Activated naive CD8-positive, alpha-beta T cell treated with anti-CD3 and anti-CD28 coated beads, Interleukin-2, amount 50 U/mL, for 24 hours (primary cell): ENCODE results near the gene CRB2.

Experiments
- ATAC-seq: fragments of 150-1000 bp; cut with Tn5 transposase; one replicate; pipeline ENCODE4 v1.10.0; 2021
- DNase-seq: peaks from one replicate; pipeline ENCODE4 v3.0.0; 2021
- H3K27ac Mint-ChIP-seq: one replicate; pipeline ENCODE4 v1.8.0; 2021; ENCODE audit warnings: mild to moderate bottlenecking, mixed read lengths
- H3K27me3 Mint-ChIP-seq: one replicate; pipeline ENCODE4 v1.8.0; 2021; ENCODE audit warnings: mixed read lengths
- H3K36me3 Mint-ChIP-seq: one replicate; pipeline ENCODE4 v1.8.0; 2021; ENCODE audit warnings: low read depth, mixed read lengths
- H3K4me1 Mint-ChIP-seq: one replicate; pipeline ENCODE4 v1.8.0; 2021; ENCODE audit warnings: mixed read lengths
- H3K4me3 Mint-ChIP-seq: one replicate; pipeline ENCODE4 v1.8.0; 2021; ENCODE audit warnings: mild to moderate bottlenecking, moderate library complexity, mixed read lengths
- H3K9me3 Mint-ChIP-seq: one replicate; pipeline ENCODE4 v1.8.0; 2021; ENCODE audit warnings: mixed read lengths

Gene CRB2

DNA sequence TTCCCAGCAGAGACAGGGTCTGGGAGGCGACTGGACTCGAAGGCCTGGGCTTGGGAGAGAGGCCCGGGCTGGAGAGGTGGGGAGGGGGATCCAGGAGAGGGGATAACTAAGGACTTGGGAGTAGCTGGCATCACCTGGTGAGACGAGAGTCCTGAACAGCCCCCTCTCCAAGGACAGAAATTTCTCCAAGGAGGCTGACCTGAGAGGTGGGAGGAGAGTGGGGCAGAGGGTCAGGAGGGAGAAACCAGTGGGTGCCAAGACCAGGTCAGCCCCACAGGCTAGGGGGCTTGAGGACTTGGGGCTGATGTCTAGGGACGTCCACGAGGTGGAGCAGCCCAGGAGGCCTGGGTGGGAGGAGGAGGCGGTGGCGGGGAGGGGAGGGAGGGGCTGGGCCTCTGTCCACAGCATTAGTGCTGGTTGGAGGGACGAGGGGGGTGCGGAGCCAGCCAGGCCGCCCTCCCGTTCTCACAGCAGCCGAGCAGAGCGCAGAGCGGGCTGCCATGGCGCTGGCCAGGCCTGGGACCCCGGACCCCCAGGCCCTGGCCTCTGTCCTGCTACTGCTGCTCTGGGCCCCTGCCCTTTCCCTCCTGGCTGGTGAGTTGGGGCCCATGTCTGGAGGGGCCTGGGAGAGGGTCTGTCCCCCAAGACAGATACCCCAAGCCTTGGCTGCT, at the start of gene CRB2:
Gene CRB2 (plus strand): TSS at position 437 of the 671 bp plus-strand sequence. CDS start 64 bp downstream, at position 501.
- H3K4me3 Mint-ChIP-seq, result no peak within 1 kb of the TSS
- H3K4me1 Mint-ChIP-seq, result peaks cover 28% of the 10 kb centered on the region
- peaks cover 5% of the 10 kb centered on the region for H3K27me3 Mint-ChIP-seq
- DNase-seq, result no peak
- H3K9me3 Mint-ChIP-seq, result no peaks in the 10 kb centered on the region
- no peak within 1 kb of the TSS for H3K27ac Mint-ChIP-seq
- no peak for ATAC-seq
- no peaks in the 10 kb centered on the region for H3K36me3 Mint-ChIP-seq

GRCh38 chr9:123309611-123310010, 46.4 kb upstream of the CRB2 start:
- no peak for ATAC-seq
- DNase-seq, result no peak
- no peaks in the 10 kb centered on the region for H3K9me3 Mint-ChIP-seq
- H3K27ac Mint-ChIP-seq, result no peak overlapping the region
- H3K36me3 Mint-ChIP-seq, result no peaks in the 10 kb centered on the region
- H3K4me1 Mint-ChIP-seq, result peaks cover 14% of the 10 kb centered on the region
- H3K4me3 Mint-ChIP-seq, result no peak overlapping the region
- H3K27me3 Mint-ChIP-seq, result no peaks in the 10 kb centered on the region

GRCh38 chr9:123310551-123311249, 45.3 kb upstream of the CRB2 start:
- H3K9me3 Mint-ChIP-seq, result no peaks in the 10 kb centered on the region
- H3K27me3 Mint-ChIP-seq, result no peaks in the 10 kb centered on the region
- no peak overlapping the region for H3K27ac Mint-ChIP-seq
- no peak for ATAC-seq
- no peak overlapping the region for H3K4me3 Mint-ChIP-seq
- peaks cover 7% of the 10 kb centered on the region for H3K4me1 Mint-ChIP-seq
- no peak for DNase-seq
- H3K36me3 Mint-ChIP-seq, result no peaks in the 10 kb centered on the region

GRCh38 chr9:123311250-123311752, 44.7 kb upstream of the CRB2 start:
- H3K4me3 Mint-ChIP-seq, result no peak overlapping the region
- no peak overlapping the region for H3K27ac Mint-ChIP-seq
- no peaks in the 10 kb centered on the region for H3K27me3 Mint-ChIP-seq
- DNase-seq (no peak), ATAC-seq (no peak)
- no peaks in the 10 kb centered on the region for H3K36me3 Mint-ChIP-seq
- peaks cover 4% of the 10 kb centered on the region for H3K4me1 Mint-ChIP-seq
- no peaks in the 10 kb centered on the region for H3K9me3 Mint-ChIP-seq

- no peak for ATAC-seq
Measured at GRCh38 chr9:123312306-123312877, 43.6 kb upstream of the CRB2 start.

GRCh38 chr9:123314617-123315016, 41.4 kb upstream of the CRB2 start:
- ATAC-seq (no peak), DNase-seq (no peak)
- H3K36me3 Mint-ChIP-seq, result no peaks in the 10 kb centered on the region
- H3K27me3 Mint-ChIP-seq, result no peaks in the 10 kb centered on the region
- H3K4me3 Mint-ChIP-seq, result no peak overlapping the region
- peaks cover 12% of the 10 kb centered on the region for H3K4me1 Mint-ChIP-seq
- H3K27ac Mint-ChIP-seq, result no peak overlapping the region
- H3K9me3 Mint-ChIP-seq, result no peaks in the 10 kb centered on the region

More at GRCh38 chr9:123312306-123312877, 43.6 kb upstream of the CRB2 start:
- H3K36me3 Mint-ChIP-seq, result no peaks in the 10 kb centered on the region
- DNase-seq, result no peak
- H3K4me3 Mint-ChIP-seq, result no peak overlapping the region
- H3K9me3 Mint-ChIP-seq, result no peaks in the 10 kb centered on the region
- H3K27ac Mint-ChIP-seq, result no peak overlapping the region
- peaks cover 4% of the 10 kb centered on the region for H3K4me1 Mint-ChIP-seq
- H3K27me3 Mint-ChIP-seq, result no peaks in the 10 kb centered on the region

DNA sequence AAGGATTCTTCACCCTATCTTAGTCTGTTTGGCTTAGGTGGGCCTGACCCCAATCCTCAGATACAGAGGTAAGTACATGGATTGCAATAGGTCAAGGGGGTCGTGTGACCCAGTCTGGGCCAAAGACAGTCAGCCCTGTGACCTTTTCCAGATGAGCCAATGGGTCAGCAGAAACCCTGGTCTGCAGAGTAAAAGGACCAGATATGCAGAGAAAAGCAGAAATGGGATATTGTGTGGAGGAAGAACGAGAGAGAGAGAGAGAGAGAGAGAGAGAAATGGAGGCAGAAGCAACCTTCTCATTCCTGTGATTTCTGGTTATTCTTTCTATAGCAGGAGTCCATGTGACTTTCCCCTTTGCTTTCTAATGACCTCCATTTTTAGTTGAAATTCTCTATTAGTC, 40.4 kb upstream of the CRB2 start:
- Mint-ChIP-seq H3K27ac (no peak overlapping the region), H3K36me3 (no peaks in the 10 kb centered on the region), H3K9me3 (no peaks in the 10 kb centered on the region), H3K4me3 (no peak overlapping the region), H3K27me3 (no peaks in the 10 kb centered on the region), H3K4me1 (peaks cover 12% of the 10 kb centered on the region)
- ATAC-seq, result no peak
- DNase-seq, result no peak

- ATAC-seq, result no peak
- Mint-ChIP-seq H3K36me3 (no peaks in the 10 kb centered on the region), H3K27ac (no peak overlapping the region), H3K4me1 (peaks cover 12% of the 10 kb centered on the region), H3K4me3 (no peak overlapping the region), H3K27me3 (no peaks in the 10 kb centered on the region), H3K9me3 (no peaks in the 10 kb centered on the region)
- DNase-seq, result no peak
Measured at GRCh38 chr9:123316053-123316718, 39.8 kb upstream of the CRB2 start.

- no peak for DNase-seq
- Mint-ChIP-seq H3K27ac (peak overlapping the region; percentile 39), H3K36me3 (no peaks in the 10 kb centered on the region), H3K9me3 (no peaks in the 10 kb centered on the region), H3K4me1 (peaks cover 29% of the 10 kb centered on the region), H3K4me3 (no peak overlapping the region), H3K27me3 (no peaks in the 10 kb centered on the region)
- ATAC-seq, result no peak
Measured at GRCh38 chr9:123318202-123318601, 37.8 kb upstream of the CRB2 start.

GRCh38 chr9:123318961-123319421, 37.0 kb upstream of the CRB2 start:
- Mint-ChIP-seq H3K4me3 (no peak overlapping the region), H3K4me1 (peaks cover 35% of the 10 kb centered on the region), H3K27ac (no peak overlapping the region), H3K27me3 (no peaks in the 10 kb centered on the region), H3K36me3 (no peaks in the 10 kb centered on the region), H3K9me3 (no peaks in the 10 kb centered on the region)
- ATAC-seq, result no peak
- DNase-seq, result no peak

- no peaks in the 10 kb centered on the region for H3K36me3 Mint-ChIP-seq
- no peak overlapping the region for H3K4me3 Mint-ChIP-seq
- no peaks in the 10 kb centered on the region for H3K27me3 Mint-ChIP-seq
- peaks cover 38% of the 10 kb centered on the region for H3K4me1 Mint-ChIP-seq
- H3K27ac Mint-ChIP-seq, result no peak overlapping the region
- H3K9me3 Mint-ChIP-seq, result no peaks in the 10 kb centered on the region
- DNase-seq, result no peak
- no peak for ATAC-seq
Measured at GRCh38 chr9:123319541-123320339, 36.3 kb upstream of the CRB2 start.

- Mint-ChIP-seq H3K4me3 (no peak overlapping the region), H3K4me1 (peaks cover 46% of the 10 kb centered on the region), H3K27me3 (no peaks in the 10 kb centered on the region), H3K9me3 (no peaks in the 10 kb centered on the region), H3K27ac (peak overlapping the region; percentile 91), H3K36me3 (no peaks in the 10 kb centered on the region)
- DNase-seq, result no peak
- no peak for ATAC-seq
Measured at GRCh38 chr9:123320814-123321213, 35.2 kb upstream of the CRB2 start.

- no peaks in the 10 kb centered on the region for H3K27me3 Mint-ChIP-seq
- DNase-seq (no peak), ATAC-seq (no peak)
- H3K4me1 Mint-ChIP-seq, result peaks cover 56% of the 10 kb centered on the region
- H3K4me3 Mint-ChIP-seq, result peak overlapping the region; percentile 69
- no peaks in the 10 kb centered on the region for H3K9me3 Mint-ChIP-seq
- H3K27ac Mint-ChIP-seq, result peak overlapping the region; percentile 91
- H3K36me3 Mint-ChIP-seq, result no peaks in the 10 kb centered on the region
Measured at GRCh38 chr9:123321616-123322272, 34.3 kb upstream of the CRB2 start.
